Epithelial cell of prostate (primary cell): Measurements from ENCODE around the gene HOXA9.
A peak's percentile ranks its signal among the peaks of the same experiment; 100 is the strongest.

ENCODE experiments used
- DNase-seq: peaks from one replicate; pipeline ENCODE4 v3.0.0-alpha.2; 2011; ENCODE audit warnings: low read depth, low spot score
- H3K27ac ChIP-seq: fragments of 450-650 bp; 2 replicates; pipeline ENCODE4 v1.5.1; 2017; ENCODE audit warnings: mild to moderate bottlenecking

HOXA9 gene

GRCh38 chr7:27132214-27132613 is 33.1 kb downstream of the HOXA9 start:
- no peak overlapping the region for H3K27ac ChIP-seq
- DNase-seq = no peak

- DNase-seq = no peak
- H3K27ac ChIP-seq = no peak overlapping the region
These were observed 33.9 kb downstream of the HOXA9 start for GRCh38 chr7:27131390-27131819.

- DNase-seq = no peak
- peak within 1 kb of the TSS; percentile 2 for H3K27ac ChIP-seq
These were observed 34.6 kb downstream of the HOXA9 start, which contains the start of gene HOXA4 for GRCh38 chr7:27130540-27131389. Gene HOXA4, minus strand, starts transcription at chr7:27130757. Its CDS starts 24 bp downstream, at chr7:27130733.

GRCh38 chr7:27129729-27130539 is 35.4 kb downstream of the HOXA9 start:
- DNase-seq = no peak
- no peak overlapping the region for H3K27ac ChIP-seq

- no peak for DNase-seq
- no peak overlapping the region for H3K27ac ChIP-seq
These were observed 36.3 kb downstream of the HOXA9 start for GRCh38 chr7:27128776-27129728.

GRCh38 chr7:27128034-27128433 is 37.3 kb downstream of the HOXA9 start:
- DNase-seq = no peak
- H3K27ac ChIP-seq = no peak overlapping the region

GRCh38 chr7:27126596-27127327 is 38.6 kb downstream of the HOXA9 start:
- no peak overlapping the region for H3K27ac ChIP-seq
- DNase-seq = no peak

GRCh38 chr7:27125986-27126394 is 39.3 kb downstream of the HOXA9 start:
- DNase-seq = no peak
- H3K27ac ChIP-seq = no peak overlapping the region

- DNase-seq = no peak
- no peak overlapping the region for H3K27ac ChIP-seq
These were observed 40.2 kb downstream of the HOXA9 start for GRCh38 chr7:27124902-27125689.

- H3K27ac ChIP-seq = no peak overlapping the region
- DNase-seq = no peak
These were observed 41.0 kb downstream of the HOXA9 start for GRCh38 chr7:27124096-27124901.

- DNase-seq = no peak
- H3K27ac ChIP-seq = no peak overlapping the region
These were observed 41.8 kb downstream of the HOXA9 start for GRCh38 chr7:27123477-27124053.

- no peak overlapping the region for H3K27ac ChIP-seq
- DNase-seq = no peak
These were observed 42.3 kb downstream of the HOXA9 start for GRCh38 chr7:27123007-27123476.

- no peak overlapping the region for H3K27ac ChIP-seq
- DNase-seq = no peak
These were observed 43.0 kb downstream of the HOXA9 start for GRCh38 chr7:27122077-27122910.

GRCh38 chr7:27121684-27122076 is 43.7 kb downstream of the HOXA9 start:
- DNase-seq = no peak
- no peak overlapping the region for H3K27ac ChIP-seq

- DNase-seq = no peak
- no peak overlapping the region for H3K27ac ChIP-seq
These were observed 45.9 kb downstream of the HOXA9 start for GRCh38 chr7:27119412-27119911.

GRCh38 chr7:27118580-27118979 is 46.8 kb downstream of the HOXA9 start:
- no peak overlapping the region for H3K27ac ChIP-seq
- DNase-seq = no peak
